IPS-NIHi11 (cell line): Measurements from ENCODE around the gene ASCL2.

Experiments
- DNase-seq: peaks from one replicate; pipeline ENCODE4 v3.0.0; 2012; ENCODE audit warnings: mixed read lengths, low spot score

ASCL2 gene

GRCh38 chr11:2270322-2271076 is at the start of gene ASCL2:
Gene ASCL2, minus strand, starts transcription at chr11:2270588. Its CDS starts 256 bp downstream, at chr11:2270332.
- DNase-seq, result no peak

GRCh38 chr11:2319791-2320472 is 49.5 kb upstream of the ASCL2 start:
- no peak for DNase-seq

GRCh38 chr11:2318707-2319106 is 48.3 kb upstream of the ASCL2 start:
- DNase-seq, result no peak

DNA sequence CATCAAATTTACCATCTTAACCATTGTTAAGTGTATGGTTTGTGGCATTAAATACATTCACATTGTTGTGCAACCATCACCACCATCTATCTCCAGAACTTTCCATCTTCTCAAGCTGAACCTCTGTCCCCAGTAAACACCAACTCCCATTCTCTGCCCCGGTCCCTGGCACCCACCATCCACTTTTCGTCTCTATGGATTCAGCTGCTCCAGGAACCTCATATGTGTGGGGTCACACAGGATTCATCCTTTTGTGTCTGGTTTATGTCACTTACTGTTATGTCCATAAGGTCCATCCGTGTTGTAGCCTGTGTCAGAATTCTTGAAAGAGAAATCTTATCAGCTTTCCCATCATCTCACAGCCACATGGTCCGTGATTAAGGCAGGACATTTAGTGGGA is 47.7 kb upstream of the ASCL2 start:
- no peak for DNase-seq

- DNase-seq, result no peak
Measured at GRCh38 chr11:2317354-2318050, 47.1 kb upstream of the ASCL2 start.

- DNase-seq, result no peak
Measured at GRCh38 chr11:2316963-2317244, 46.5 kb upstream of the ASCL2 start.

DNA sequence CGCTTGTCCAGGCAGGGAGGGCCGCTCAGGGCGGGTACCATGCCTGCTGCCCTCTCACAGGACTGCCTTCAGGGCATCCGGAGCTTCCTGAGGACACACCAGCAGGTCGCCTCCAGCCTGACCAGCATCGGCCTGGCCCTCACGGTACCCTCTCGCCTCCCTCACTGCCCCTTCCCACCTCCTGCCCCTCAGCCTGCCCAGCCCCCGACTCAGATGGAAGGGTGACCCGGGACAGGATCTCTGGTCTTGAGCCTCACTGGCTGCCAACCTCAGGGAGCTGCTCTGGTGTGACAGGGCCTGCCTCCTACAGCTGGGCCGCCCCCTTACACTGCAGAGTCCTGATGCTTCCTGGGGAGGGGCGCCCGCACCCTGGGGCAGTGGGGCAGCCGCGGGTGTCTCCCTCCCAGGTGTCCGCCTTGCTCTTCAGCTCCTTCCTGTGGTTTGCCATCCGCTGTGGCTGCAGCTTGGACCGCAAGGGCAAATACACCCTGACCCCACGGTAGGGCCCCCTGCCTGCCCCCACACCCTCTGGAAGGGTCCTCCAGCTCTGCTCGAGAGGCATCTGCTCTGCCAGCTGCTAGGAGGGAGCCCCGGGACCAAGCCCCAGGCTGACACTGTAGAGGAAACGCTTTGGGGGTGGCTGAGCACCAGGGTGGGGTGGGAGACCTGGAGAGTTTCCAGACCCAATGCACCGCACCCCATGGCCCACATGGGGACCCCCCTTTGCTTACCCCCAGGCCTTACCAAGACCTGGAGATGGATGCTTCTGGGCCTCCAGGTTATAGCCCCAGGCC is 46.0 kb upstream of the ASCL2 start:
- no peak for DNase-seq

GRCh38 chr11:2315395-2316168 is 45.2 kb upstream of the ASCL2 start:
- DNase-seq, result no peak

- DNase-seq, result no peak
Measured at GRCh38 chr11:2314525-2315394, 44.4 kb upstream of the ASCL2 start.

DNA sequence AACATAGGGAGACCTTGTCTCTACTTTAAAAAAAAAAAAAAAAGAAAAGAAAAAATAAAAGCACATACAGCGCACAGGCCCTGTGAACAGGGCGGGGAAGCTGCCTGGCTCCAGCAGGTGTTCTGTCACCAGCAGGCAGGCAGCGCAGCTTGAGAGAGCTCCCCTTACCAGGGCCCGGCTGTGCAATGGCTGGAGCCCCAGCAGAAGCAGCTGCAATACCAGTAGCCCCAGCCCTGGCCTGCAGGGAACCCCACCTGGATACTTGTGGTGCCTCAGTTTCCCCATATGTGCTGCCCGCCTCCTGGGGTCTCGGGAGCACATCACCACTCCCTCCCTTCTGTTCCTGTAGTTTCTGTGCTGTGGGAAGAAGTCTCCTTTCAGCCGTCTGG is 43.7 kb upstream of the ASCL2 start:
- no peak for DNase-seq

DNA sequence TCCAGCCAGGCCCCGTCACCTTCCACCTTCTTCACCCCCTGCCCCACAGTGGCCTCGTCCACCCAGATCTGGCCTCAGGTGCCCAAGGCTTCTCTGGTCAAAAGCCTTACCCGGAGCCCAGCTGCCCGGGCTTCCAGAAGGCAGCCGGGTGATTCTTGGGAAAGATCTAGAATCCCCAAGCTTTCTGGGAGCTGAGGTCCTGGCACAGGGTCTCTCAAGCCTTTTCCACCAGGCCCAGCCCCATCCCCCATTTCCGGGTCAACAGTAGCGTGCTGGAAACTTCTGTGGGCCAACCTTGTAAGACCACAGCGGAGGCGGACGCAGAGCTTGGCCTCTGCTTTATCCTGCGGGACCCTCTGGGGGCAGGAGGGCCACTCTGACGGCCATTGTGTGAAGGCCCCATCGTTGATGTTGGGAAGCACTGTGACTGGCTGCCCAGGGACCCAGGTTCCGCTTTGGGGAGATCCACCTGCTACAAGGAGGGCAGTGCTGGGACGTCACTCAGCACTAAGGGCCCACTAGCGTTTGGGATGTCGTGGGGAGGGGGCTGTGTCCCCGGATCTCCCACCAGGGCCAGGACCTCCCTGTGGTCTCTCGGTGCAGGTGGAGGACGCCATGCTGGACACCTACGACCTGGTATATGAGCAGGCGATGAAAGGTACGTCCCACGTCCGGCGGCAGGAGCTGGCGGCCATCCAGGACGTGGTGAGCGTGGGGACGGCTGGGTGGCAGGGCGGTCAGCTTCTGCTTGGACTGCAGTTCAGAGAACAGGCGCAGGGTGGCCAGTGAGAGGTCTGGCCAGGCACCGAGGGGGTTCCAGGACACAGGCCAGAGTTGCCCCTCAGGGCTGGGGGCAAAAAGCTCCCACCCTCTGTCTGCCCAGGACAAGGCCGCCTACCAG is 42.9 kb upstream of the ASCL2 start:
- no peak for DNase-seq

- no peak for DNase-seq
Measured at GRCh38 chr11:2312232-2313042, 42.0 kb upstream of the ASCL2 start.

- DNase-seq, result no peak
Measured at GRCh38 chr11:2311353-2312133, 41.2 kb upstream of the ASCL2 start.

- DNase-seq, result no peak
Measured at GRCh38 chr11:2310786-2311352, 40.5 kb upstream of the ASCL2 start.

DNA sequence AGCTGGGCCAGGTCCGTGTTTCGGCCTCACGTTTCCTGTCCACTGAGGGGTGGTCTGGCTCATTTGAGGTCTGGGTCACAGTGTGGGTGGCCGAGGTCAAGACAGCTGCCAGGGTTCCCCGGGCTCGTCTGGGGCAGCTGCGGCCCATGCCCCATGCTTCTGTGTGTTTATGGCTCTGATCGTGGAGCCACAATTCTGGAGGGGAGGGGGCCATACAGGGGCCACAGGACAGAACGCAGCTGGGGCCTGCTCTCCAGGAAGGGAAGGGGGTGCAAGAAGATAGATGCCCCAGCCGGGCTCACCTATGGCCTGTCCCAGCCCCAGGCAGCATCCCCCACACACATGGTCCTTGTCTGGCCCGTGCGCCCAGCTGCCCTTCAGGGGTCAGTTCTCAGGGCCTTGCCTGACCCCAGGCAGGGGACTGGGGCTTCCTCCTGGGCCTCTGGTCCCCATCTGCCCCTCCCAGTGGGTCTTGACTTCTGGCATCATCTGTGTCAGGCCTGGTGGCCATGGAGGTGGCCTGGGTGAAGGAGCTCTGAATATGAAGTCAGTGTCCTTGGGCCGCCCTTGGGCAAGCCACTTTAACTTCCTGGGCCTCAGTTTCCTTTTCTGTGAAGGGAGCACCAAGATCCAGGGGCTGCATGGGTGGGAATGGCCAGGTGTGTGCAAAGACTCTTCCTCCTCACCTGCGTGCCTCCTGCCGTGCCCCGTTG is 39.8 kb upstream of the ASCL2 start:
- DNase-seq, result no peak

- DNase-seq, result no peak
Measured at GRCh38 chr11:2309251-2310072, 39.1 kb upstream of the ASCL2 start.
